ENCODE results near the gene AGFG2. TPM values are rescaled to one million over a fixed set of nuclear protein-coding genes. Genes with fewer than 3 reads are reported as not detected.

AGFG2 gene
- total RNA-seq, 1 experiment from 2014 or later, result 11.2 TPM

- Histone ChIP-seq H3K79me1 (ENCODE audit: insufficient read depth, low read depth, low read length, poor library complexity, severe bottlenecking) (no peaks in the 10 kb centered on the region), H2BK15ac (ENCODE audit: low read depth, low read length) (no peak overlapping the region), H3K14ac (ENCODE audit: insufficient read depth, low read length) (no peak overlapping the region), H3K23ac (ENCODE audit: insufficient read length, low read depth, low read length) (no peak overlapping the region), H3K27me3 (ENCODE audit: insufficient read depth, low read length) (no peaks in the 10 kb centered on the region), H4K20me1 (ENCODE audit: control insufficient read depth, insufficient read depth, insufficient read length) (no peaks in the 10 kb centered on the region), H3K56ac (ENCODE audit: insufficient read length, low read depth, low read length) (no peak overlapping the region), H2BK120ac (ENCODE audit: low read depth, low read length, poor library complexity, severe bottlenecking) (no peak overlapping the region), H3K27ac (ENCODE audit: insufficient read length, low read depth, low read length) (no peak overlapping the region), H2BK5ac (ENCODE audit: insufficient read length, low read length) (no peak overlapping the region), H2AK5ac (ENCODE audit: insufficient read length, low read length) (no peak overlapping the region), H3K4me1 (ENCODE audit: insufficient read depth, low read length) (no peaks in the 10 kb centered on the region), H2BK12ac (ENCODE audit: insufficient read length, low read depth, low read length) (no peak overlapping the region), H2BK20ac (ENCODE audit: low read depth, low read length, poor library complexity, severe bottlenecking) (no peak overlapping the region), H4K5ac (ENCODE audit: insufficient read length, low read depth, low read length) (no peak overlapping the region), H3K9me3 (ENCODE audit: control insufficient read depth, low read depth, low read length) (no peaks in the 10 kb centered on the region), H2AFZ (ENCODE audit: low read length) (no peak overlapping the region), H3K79me2 (ENCODE audit: insufficient read depth, low read length) (no peaks in the 10 kb centered on the region), H3K18ac (ENCODE audit: insufficient read length, low read depth, low read length) (no peak overlapping the region), H3K23me2 (ENCODE audit: insufficient read length, low read depth, low read length, poor library complexity, severe bottlenecking) (peaks cover 2% of the 10 kb centered on the region), H3T11ph (ENCODE audit: low read length) (no peak overlapping the region), H3K4me2 (ENCODE audit: insufficient read depth, insufficient read length, low read length) (no peak overlapping the region), H3K9ac (ENCODE audit: extremely low read depth, insufficient read length, low read length) (no peak overlapping the region), H4K8ac (replicated peaks; ENCODE audit: insufficient read length, low read depth, low read length) (no peak overlapping the region), H3K4ac (ENCODE audit: low read depth, low read length) (no peak overlapping the region), H4K91ac (ENCODE audit: insufficient read length, low read depth, low read length) (no peak overlapping the region)
- no CpG with 5 or more reads among the region's 6 CpGs for WGBS (ENCODE audit: extremely low coverage, insufficient read length, low lambda C conversion rate)
- peaks cover 0 to 4% (median 0%) of the 10 kb centered on the region in 3 experiments; a peak in 5 of 7 replicates for H3K36me3 Mint-ChIP-seq (ENCODE audit: insufficient read depth in 1 of 3, low read depth in 3 of 3)
- DNase-seq, result no peak
- TF ChIP-seq, protein P1, sequence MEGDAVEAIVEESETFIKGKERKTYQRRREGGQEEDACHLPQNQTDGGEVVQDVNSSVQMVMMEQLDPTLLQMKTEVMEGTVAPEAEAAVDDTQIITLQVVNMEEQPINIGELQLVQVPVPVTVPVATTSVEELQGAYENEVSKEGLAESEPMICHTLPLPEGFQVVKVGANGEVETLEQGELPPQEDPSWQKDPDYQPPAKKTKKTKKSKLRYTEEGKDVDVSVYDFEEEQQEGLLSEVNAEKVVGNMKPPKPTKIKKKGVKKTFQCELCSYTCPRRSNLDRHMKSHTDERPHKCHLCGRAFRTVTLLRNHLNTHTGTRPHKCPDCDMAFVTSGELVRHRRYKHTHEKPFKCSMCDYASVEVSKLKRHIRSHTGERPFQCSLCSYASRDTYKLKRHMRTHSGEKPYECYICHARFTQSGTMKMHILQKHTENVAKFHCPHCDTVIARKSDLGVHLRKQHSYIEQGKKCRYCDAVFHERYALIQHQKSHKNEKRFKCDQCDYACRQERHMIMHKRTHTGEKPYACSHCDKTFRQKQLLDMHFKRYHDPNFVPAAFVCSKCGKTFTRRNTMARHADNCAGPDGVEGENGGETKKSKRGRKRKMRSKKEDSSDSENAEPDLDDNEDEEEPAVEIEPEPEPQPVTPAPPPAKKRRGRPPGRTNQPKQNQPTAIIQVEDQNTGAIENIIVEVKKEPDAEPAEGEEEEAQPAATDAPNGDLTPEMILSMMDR (conservative IDR thresholded peaks at IDR 0.05), result no peak
- no peak overlapping the region for H3K4me3 Mint-ChIP-seq
- no peaks in the 10 kb centered on the region; a peak in 1 of 5 replicates for H3K9me3 Mint-ChIP-seq
- no peaks in the 10 kb centered on the region; the same call in 1 of the 2 replicates for H3K27me3 Mint-ChIP-seq (ENCODE audit: low read depth)
- no peak overlapping the region for H3K27ac Mint-ChIP-seq
- peaks cover 7 to 9% of the 10 kb centered on the region in 2 experiments for H3K4me1 Mint-ChIP-seq
These were observed 75.4 kb downstream of the AGFG2 start for GRCh38 chr7:100614308-100614861.

Other genes starting within 250 kb of the AGFG2 start
- gene SPDYE3, start 231.5 kb upstream of the AGFG2 start, total RNA-seq (2021), result not detected in 2 replicates
- 43.5 and 50.1 TPM in 2 replicates for gene PILRB, start 181.1 kb upstream of the AGFG2 start, total RNA-seq (2021)
- 3.2 and 3.3 TPM in 2 replicates for gene PILRA, start 165.7 kb upstream of the AGFG2 start, total RNA-seq (2021)
- 1.1 and 1.3 TPM in 2 replicates for gene ZCWPW1, start 110.5 kb upstream of the AGFG2 start, total RNA-seq (2021)
- gene MEPCE, start 109.4 kb upstream of the AGFG2 start, total RNA-seq (2021), result 68.0 and 69.0 TPM in 2 replicates
- 37.4 and 40.2 TPM in 2 replicates for gene PPP1R35, start 102.7 kb upstream of the AGFG2 start, total RNA-seq (2021)
- gene SPACDR, start 74.9 kb upstream of the AGFG2 start, total RNA-seq (2021), result 0.39 TPM in 1 of 2 replicates, not detected in the other
- 17.2 and 17.5 TPM in 2 replicates for gene TSC22D4, start 60.0 kb upstream of the AGFG2 start, total RNA-seq (2021)
- gene NYAP1, start 55.3 kb upstream of the AGFG2 start, total RNA-seq (2021), result 3.2 and 4.0 TPM in 2 replicates
- gene SAP25, start 34.7 kb downstream of the AGFG2 start, total RNA-seq (2021), result 4.2 and 5.1 TPM in 2 replicates
- 36.8 and 39.1 TPM in 2 replicates for gene LRCH4, start 46.9 kb downstream of the AGFG2 start, total RNA-seq (2021)
- 0.85 and 1.3 TPM in 2 replicates for gene FBXO24, start 47.1 kb downstream of the AGFG2 start, total RNA-seq (2021)
- gene PCOLCE, start 63.2 kb downstream of the AGFG2 start, total RNA-seq (2021), result 25.8 and 26.1 TPM in 2 replicates
- 16.7 and 17.5 TPM in 2 replicates for gene MOSPD3, start 73.3 kb downstream of the AGFG2 start, total RNA-seq (2021)
- 1.9 and 2.3 TPM in 2 replicates for gene TFR2, start 102.3 kb downstream of the AGFG2 start, total RNA-seq (2021)
- gene ACTL6B, start 117.2 kb downstream of the AGFG2 start, total RNA-seq (2021), result 0.33 and 0.50 TPM in 2 replicates
- 171 and 174 TPM in 2 replicates for gene GNB2, start 134.5 kb downstream of the AGFG2 start, total RNA-seq (2021)
- 101 and 104 TPM in 2 replicates for gene GIGYF1, start 155.0 kb downstream of the AGFG2 start, total RNA-seq (2021)
- 96.7 and 96.9 TPM in 2 replicates for gene POP7, start 166.9 kb downstream of the AGFG2 start, total RNA-seq (2021)
- 0.33 and 0.44 TPM in 2 replicates for gene EPO, start 181.3 kb downstream of the AGFG2 start, total RNA-seq (2021)
- not detected in 2 replicates for gene ZAN, start 194.4 kb downstream of the AGFG2 start, total RNA-seq (2021)